HCT116 (cell line): ENCODE data around the gene RANBP3L.

Source experiments
- EGR1 ChIP-seq: IDR thresholded peaks from 2 replicates; pipeline ENCODE4 v1.6.1; 2012; ENCODE audit warnings: low read depth
- POLR2A ChIP-seq: IDR thresholded peaks from 2 replicates; pipeline ENCODE4 v1.7.0; 2011; ENCODE audit warnings: borderline replicate concordance; ENCODE audit not compliant: insufficient read depth, insufficient read length; ENCODE audit errors: extremely low read depth
- POLR2AphosphoS5 ChIP-seq: IDR thresholded peaks from 2 replicates; pipeline ENCODE4 v1.6.1; 2011; ENCODE audit warnings: mild to moderate bottlenecking, low read depth, low read length, moderate library complexity
- SP1 ChIP-seq: IDR thresholded peaks from 2 replicates; pipeline ENCODE4 v1.6.1; 2012; ENCODE audit warnings: low read depth
- TF ChIP-seq, protein P1 (sequence below), 3 experiments: fragments of 200-600 bp in 1 of 3; sonication (generic) in 1 of 3; IDR thresholded peaks in 2 of 3; conservative IDR thresholded peaks in 1 of 3; 2 replicates each; pipeline ENCODE4 v1.5.1; 2012 to 2017; ENCODE audit warnings: low read depth in 2 of 3, low read length in 2 of 3, antibody characterized with exemption in 1 of 3, borderline replicate concordance in 1 of 3, control low read depth in 1 of 3, mild to moderate bottlenecking in 1 of 3, mixed read lengths in 1 of 3, mixed run types in 1 of 3, moderate library complexity in 1 of 3; ENCODE audit not compliant: insufficient read depth in 1 of 3

DNA sequence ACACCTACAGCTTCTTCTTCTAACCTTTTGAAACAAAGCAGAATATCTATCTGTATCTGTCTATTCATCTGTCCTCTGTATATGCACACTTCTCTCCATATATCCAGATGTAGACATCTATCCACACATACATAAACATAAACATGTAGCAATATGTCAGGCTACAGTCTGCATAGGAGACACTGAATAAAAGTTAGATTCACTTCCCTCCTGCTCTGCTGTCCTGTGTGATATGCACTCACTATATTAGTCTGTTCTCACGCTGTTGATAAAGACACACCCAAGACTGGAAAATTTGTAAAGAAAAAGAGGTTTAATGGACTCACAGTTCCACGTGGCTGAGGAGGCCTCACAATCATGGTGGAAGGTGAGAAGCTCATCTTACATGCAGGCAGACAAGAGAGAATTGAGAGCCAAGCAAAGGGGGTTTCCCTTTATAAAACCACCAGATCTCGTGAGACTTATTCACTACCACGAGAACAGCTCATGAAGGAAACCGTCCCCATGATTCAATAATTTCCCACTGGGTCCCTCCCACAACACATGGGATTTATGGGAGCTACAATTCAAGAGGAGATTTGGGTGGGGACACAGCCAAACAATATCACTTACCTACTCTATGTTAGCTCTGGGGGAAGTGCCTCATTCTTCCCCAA lies 24.1 kb downstream of the RANBP3L start:
- TF ChIP-seq, protein P1, sequence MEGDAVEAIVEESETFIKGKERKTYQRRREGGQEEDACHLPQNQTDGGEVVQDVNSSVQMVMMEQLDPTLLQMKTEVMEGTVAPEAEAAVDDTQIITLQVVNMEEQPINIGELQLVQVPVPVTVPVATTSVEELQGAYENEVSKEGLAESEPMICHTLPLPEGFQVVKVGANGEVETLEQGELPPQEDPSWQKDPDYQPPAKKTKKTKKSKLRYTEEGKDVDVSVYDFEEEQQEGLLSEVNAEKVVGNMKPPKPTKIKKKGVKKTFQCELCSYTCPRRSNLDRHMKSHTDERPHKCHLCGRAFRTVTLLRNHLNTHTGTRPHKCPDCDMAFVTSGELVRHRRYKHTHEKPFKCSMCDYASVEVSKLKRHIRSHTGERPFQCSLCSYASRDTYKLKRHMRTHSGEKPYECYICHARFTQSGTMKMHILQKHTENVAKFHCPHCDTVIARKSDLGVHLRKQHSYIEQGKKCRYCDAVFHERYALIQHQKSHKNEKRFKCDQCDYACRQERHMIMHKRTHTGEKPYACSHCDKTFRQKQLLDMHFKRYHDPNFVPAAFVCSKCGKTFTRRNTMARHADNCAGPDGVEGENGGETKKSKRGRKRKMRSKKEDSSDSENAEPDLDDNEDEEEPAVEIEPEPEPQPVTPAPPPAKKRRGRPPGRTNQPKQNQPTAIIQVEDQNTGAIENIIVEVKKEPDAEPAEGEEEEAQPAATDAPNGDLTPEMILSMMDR (IDR thresholded peaks at IDR 0.05 in 2 of 3, conservative IDR thresholded peaks at IDR 0.05 in 1 of 3; ENCODE audit: borderline replicate concordance in 1 of 3, insufficient read depth in 1 of 3, low read depth in 2 of 3, low read length in 2 of 3), result no peak
- TF ChIP-seq POLR2AphosphoS5, result no peak
- no peak for TF ChIP-seq SP1
- TF ChIP-seq POLR2A, result no peak
- TF ChIP-seq EGR1, result no peak
